ENCODE results near the gene DNAAF9.

GRCh38 chr20:3380228-3381070 lies 27.0 kb downstream of the DNAAF9 start:
- TF ChIP-seq, protein P1, sequence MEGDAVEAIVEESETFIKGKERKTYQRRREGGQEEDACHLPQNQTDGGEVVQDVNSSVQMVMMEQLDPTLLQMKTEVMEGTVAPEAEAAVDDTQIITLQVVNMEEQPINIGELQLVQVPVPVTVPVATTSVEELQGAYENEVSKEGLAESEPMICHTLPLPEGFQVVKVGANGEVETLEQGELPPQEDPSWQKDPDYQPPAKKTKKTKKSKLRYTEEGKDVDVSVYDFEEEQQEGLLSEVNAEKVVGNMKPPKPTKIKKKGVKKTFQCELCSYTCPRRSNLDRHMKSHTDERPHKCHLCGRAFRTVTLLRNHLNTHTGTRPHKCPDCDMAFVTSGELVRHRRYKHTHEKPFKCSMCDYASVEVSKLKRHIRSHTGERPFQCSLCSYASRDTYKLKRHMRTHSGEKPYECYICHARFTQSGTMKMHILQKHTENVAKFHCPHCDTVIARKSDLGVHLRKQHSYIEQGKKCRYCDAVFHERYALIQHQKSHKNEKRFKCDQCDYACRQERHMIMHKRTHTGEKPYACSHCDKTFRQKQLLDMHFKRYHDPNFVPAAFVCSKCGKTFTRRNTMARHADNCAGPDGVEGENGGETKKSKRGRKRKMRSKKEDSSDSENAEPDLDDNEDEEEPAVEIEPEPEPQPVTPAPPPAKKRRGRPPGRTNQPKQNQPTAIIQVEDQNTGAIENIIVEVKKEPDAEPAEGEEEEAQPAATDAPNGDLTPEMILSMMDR (IDR thresholded peaks at IDR 0.05) = no peak
- TF ChIP-seq POLR2A (IDR thresholded peaks at IDR 0.05) = no peak

Data from sigmoid colon (tissue), 3 donors.